ENCODE data around the gene NBAS.

The NBAS gene

DNA sequence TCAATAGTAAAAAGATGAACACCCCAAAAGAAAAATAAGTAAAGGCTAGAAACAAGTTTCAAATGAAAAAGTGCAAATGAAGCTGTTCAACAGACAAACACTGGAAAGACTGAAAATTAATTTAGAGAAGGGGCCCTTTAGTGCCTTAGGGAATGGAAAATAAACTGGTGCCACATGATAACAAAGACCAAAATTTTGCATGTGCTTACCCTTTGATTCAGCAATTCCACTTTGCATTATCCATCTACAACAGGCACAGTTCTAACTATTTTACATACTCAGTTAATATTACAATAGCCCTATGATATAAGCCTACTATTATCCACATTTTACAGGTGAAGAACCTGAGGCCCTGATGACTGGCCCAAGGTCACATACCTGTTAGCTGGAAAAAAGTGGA is 183.9 kb downstream of the NBAS start:
- H3K9ac ChIP-seq (ENCODE audit: low read length), result no peak overlapping the region
- no peak overlapping the region for H3K4me3 ChIP-seq (ENCODE audit: low read length)
- no peaks in the 10 kb centered on the region for H3K9me3 ChIP-seq (ENCODE audit: control insufficient read depth, low read length)
- no peaks in the 10 kb centered on the region for H3K4me1 ChIP-seq (ENCODE audit: control insufficient read depth, insufficient read depth, low read length)
- no peaks in the 10 kb centered on the region for H3K27me3 ChIP-seq (ENCODE audit: control insufficient read depth, insufficient read depth, low read length)
- H3K36me3 ChIP-seq (ENCODE audit: control insufficient read depth, insufficient read depth, low read length), result no peaks in the 10 kb centered on the region

DNA sequence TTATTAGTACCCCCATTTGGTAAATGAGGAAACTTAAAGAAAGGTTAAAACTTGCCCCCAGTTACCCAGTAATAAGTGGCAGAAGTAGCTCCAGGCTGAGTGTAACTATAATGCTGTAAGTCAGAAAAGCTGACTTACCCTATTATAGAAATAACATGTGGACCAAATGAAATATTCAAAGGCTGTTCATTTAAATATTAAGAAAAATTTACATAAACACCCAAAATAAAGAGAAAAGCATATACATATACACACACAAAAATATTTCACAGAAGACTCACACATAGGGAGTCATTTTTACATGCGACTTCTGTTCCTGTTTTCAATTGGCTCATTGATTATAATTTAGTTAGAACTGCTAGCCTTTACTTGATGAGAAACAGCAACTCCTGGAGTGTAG is 189.1 kb downstream of the NBAS start:
- H3K4me1 ChIP-seq (ENCODE audit: control insufficient read depth, insufficient read depth, low read length), result no peaks in the 10 kb centered on the region
- no peaks in the 10 kb centered on the region for H3K36me3 ChIP-seq (ENCODE audit: control insufficient read depth, insufficient read depth, low read length)
- H3K9me3 ChIP-seq (ENCODE audit: control insufficient read depth, low read length), result no peaks in the 10 kb centered on the region
- no peaks in the 10 kb centered on the region for H3K27me3 ChIP-seq (ENCODE audit: control insufficient read depth, insufficient read depth, low read length)
- no peak overlapping the region for H3K4me3 ChIP-seq (ENCODE audit: low read length)
- H3K9ac ChIP-seq (ENCODE audit: low read length), result no peak overlapping the region

DNA sequence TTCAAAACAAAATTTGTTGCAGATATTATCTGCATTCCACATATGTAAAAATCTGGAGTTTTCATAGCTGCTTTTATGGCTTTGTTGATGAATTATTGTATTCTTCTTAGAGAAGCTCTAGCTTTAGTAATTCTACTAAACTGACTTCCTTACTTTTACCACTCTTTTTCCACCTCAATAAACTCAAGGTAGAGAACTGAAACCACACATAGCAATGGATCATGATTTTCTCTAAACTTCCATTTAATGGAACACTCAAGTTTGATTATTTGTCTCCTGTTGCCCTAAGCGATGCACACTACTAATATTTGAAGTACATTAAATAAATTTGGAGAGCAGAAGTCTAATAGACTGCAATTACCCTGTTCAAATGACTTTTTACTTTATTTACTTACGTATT is 192.0 kb downstream of the NBAS start:
- no peak overlapping the region for H3K4me3 ChIP-seq (ENCODE audit: low read length)
- no peaks in the 10 kb centered on the region for H3K36me3 ChIP-seq (ENCODE audit: control insufficient read depth, insufficient read depth, low read length)
- H3K27me3 ChIP-seq (ENCODE audit: control insufficient read depth, insufficient read depth, low read length), result no peaks in the 10 kb centered on the region
- H3K4me1 ChIP-seq (ENCODE audit: control insufficient read depth, insufficient read depth, low read length), result no peaks in the 10 kb centered on the region
- H3K9me3 ChIP-seq (ENCODE audit: control insufficient read depth, low read length), result no peaks in the 10 kb centered on the region
- no peak overlapping the region for H3K9ac ChIP-seq (ENCODE audit: low read length)

DNA sequence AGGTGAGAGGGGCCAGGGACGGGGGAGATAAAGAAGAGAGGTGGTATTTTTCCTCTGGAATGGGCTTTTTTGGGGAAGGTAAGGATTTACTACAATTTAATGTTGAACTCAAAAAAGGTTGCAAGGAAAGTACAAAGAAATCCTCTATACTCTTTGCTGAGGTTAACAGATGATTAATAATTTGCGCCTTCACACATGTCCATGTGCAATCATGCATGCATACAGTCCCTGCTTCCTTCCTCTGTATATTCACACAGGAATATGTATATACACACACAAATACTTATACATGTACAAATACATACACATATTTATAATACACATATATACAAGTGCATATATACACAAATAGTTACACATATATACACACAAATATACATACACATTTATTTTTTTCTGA is 193.4 kb downstream of the NBAS start:
- H3K27me3 ChIP-seq (ENCODE audit: control insufficient read depth, insufficient read depth, low read length), result no peaks in the 10 kb centered on the region
- no peaks in the 10 kb centered on the region for H3K9me3 ChIP-seq (ENCODE audit: control insufficient read depth, low read length)
- no peaks in the 10 kb centered on the region for H3K4me1 ChIP-seq (ENCODE audit: control insufficient read depth, insufficient read depth, low read length)
- H3K9ac ChIP-seq (ENCODE audit: low read length), result no peak overlapping the region
- H3K4me3 ChIP-seq (ENCODE audit: low read length), result no peak overlapping the region
- peaks cover 5% of the 10 kb centered on the region for H3K36me3 ChIP-seq (ENCODE audit: control insufficient read depth, insufficient read depth, low read length)

DNA sequence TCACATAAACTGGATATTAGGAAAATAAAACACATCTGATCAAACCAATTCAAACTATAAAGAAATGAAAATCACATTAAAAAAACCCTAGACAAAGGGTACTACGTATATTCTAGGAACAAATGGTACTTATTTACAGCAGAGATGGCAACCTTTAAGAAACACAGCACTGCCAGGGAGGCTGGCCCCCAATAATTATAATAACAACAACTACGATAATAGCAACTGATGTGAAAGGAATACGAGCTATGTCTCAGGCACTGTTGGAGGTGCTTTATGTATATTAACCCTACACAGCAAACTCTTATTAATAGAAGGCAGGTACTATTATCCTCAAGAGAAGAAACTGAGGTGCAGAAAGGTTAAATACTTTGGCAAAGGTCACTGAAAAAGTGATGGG is 193.9 kb downstream of the NBAS start:
- no peak overlapping the region for H3K9ac ChIP-seq (ENCODE audit: low read length)
- H3K9me3 ChIP-seq (ENCODE audit: control insufficient read depth, low read length), result no peaks in the 10 kb centered on the region
- H3K4me3 ChIP-seq (ENCODE audit: low read length), result no peak overlapping the region
- no peaks in the 10 kb centered on the region for H3K27me3 ChIP-seq (ENCODE audit: control insufficient read depth, insufficient read depth, low read length)
- H3K36me3 ChIP-seq (ENCODE audit: control insufficient read depth, insufficient read depth, low read length), result peaks cover 6% of the 10 kb centered on the region
- H3K4me1 ChIP-seq (ENCODE audit: control insufficient read depth, insufficient read depth, low read length), result no peaks in the 10 kb centered on the region

DNA sequence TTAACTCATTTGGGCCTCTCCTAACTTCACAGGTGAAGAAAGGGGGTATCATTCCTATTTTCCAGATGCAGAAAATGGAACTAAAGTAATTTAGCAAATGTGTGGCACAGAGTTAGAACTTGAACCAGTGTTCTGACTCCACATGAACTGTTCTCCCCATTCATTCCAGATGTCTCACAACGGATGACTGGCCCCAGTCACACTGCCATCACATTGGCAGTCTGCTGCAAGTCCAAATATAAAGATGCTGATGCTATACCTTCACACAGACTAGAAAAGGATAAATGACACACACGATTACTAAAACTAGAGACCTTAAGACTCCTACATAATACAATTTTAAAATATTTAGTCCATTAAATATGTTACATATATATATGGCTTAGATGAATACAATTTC is 195.7 kb downstream of the NBAS start:
- H3K4me1 ChIP-seq (ENCODE audit: control insufficient read depth, insufficient read depth, low read length), result no peaks in the 10 kb centered on the region
- H3K9me3 ChIP-seq (ENCODE audit: control insufficient read depth, low read length), result no peaks in the 10 kb centered on the region
- no peak overlapping the region for H3K4me3 ChIP-seq (ENCODE audit: low read length)
- no peaks in the 10 kb centered on the region for H3K27me3 ChIP-seq (ENCODE audit: control insufficient read depth, insufficient read depth, low read length)
- no peak overlapping the region for H3K9ac ChIP-seq (ENCODE audit: low read length)
- H3K36me3 ChIP-seq (ENCODE audit: control insufficient read depth, insufficient read depth, low read length), result peaks cover 6% of the 10 kb centered on the region

DNA sequence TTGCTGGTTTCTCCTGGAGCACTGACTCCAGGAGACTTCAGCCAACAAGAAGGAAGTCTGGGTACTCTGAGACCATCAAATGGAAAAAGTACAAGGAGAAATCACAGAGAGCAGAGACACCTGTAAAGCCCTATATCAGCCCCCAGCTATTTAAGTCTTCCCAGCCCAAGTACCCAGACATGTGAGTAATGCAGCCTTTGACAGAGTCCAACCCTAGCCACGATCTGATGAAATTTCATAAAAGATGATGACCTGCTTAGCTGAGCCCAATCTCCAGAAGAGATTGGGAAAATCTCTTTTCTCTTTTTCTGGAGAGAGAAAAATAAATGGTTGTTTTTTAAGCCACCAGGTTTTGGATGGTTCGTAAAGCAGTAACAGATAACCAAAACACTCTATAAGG is 196.6 kb downstream of the NBAS start:
- Histone ChIP-seq H3K27me3 (ENCODE audit: control insufficient read depth, insufficient read depth, low read length) (no peaks in the 10 kb centered on the region), H3K4me3 (ENCODE audit: low read length) (no peak overlapping the region), H3K36me3 (ENCODE audit: control insufficient read depth, insufficient read depth, low read length) (peaks cover 6% of the 10 kb centered on the region), H3K9ac (ENCODE audit: low read length) (no peak overlapping the region), H3K4me1 (ENCODE audit: control insufficient read depth, insufficient read depth, low read length) (no peaks in the 10 kb centered on the region), H3K9me3 (ENCODE audit: control insufficient read depth, low read length) (no peaks in the 10 kb centered on the region)

DNA sequence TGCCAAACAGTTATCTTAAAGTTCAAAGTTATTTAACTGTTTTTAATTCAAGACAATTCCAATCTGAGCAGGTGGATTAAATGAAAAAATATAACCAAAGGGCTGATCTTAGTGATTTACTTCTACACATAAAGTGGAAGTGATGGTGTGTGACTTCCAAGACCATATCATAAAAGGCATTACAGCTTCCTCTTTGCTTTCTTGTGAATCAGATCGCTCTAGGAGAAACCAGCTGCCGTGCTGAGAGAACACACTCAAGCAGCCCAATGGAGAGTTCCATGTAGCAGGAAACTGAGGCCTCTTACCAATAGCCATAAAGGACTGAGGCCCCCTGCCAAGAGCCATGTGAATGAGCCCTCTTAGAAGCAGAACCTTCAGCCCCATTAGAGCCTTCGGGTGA is 197.4 kb downstream of the NBAS start:
- Histone ChIP-seq H3K36me3 (ENCODE audit: control insufficient read depth, insufficient read depth, low read length) (peaks cover 6% of the 10 kb centered on the region), H3K27me3 (ENCODE audit: control insufficient read depth, insufficient read depth, low read length) (no peaks in the 10 kb centered on the region), H3K4me3 (ENCODE audit: low read length) (no peak overlapping the region), H3K9ac (ENCODE audit: low read length) (no peak overlapping the region), H3K4me1 (ENCODE audit: control insufficient read depth, insufficient read depth, low read length) (no peaks in the 10 kb centered on the region), H3K9me3 (ENCODE audit: control insufficient read depth, low read length) (no peaks in the 10 kb centered on the region)

DNA sequence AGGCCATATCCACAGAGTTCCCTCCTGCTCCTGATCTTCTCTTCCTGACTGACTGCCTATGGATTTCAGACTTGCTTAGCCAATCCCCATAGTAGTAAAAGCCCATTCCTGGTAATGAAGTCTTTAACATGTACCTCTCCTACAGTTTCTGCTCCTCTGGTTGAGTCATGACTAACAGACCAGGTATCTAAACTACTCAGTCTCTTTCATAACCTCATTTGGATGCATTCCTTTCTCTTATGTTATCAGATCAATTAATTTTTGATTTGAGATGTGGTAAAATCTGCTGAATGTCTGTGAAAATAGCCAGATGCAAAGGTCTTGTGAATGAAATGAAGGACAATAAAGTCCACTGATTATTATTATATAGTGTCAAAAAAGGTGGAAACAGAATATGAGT is 198.0 kb downstream of the NBAS start:
- Histone ChIP-seq H3K36me3 (ENCODE audit: control insufficient read depth, insufficient read depth, low read length) (peaks cover 6% of the 10 kb centered on the region), H3K4me1 (ENCODE audit: control insufficient read depth, insufficient read depth, low read length) (no peaks in the 10 kb centered on the region), H3K4me3 (ENCODE audit: low read length) (no peak overlapping the region), H3K27me3 (ENCODE audit: control insufficient read depth, insufficient read depth, low read length) (no peaks in the 10 kb centered on the region), H3K9ac (ENCODE audit: low read length) (no peak overlapping the region), H3K9me3 (ENCODE audit: control insufficient read depth, low read length) (no peaks in the 10 kb centered on the region)

DNA sequence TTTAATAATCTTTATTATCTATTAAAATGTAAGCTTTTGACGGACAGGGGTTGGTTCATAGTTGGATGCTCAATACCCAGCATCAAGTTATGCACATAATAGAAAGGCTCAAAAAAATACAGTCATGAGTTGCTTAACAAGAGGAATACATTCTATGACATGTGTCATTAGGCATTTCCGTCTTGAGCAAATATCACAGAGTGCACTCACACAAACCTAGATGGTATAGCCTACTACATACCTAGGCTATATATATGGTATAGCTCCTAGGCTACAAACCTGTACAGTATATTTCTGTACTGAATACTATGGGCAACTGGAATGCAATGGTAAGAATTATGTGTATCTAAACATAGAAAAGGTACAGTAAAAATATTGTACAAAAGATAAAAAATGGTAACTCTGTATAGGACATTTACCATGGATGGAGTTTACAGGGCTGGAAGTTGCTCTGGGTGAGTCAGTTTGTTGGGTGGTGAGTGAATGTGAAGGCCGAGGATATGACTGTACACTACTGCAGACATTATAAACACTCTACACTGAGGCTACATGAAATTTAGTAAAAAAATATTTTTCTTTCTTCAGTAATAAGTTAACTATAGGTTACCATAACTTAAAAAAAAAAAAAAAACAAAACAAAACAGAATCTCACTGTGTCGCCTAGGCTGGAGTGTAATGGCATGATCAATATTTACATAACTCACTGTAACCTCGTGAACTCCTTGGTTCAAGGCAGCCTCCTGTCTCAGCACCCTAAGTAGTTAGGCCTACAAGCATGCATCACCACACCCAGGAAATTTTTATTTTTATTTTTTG is 201.2 kb downstream of the NBAS start:
- Histone ChIP-seq H3K36me3 (ENCODE audit: control insufficient read depth, insufficient read depth, low read length) (peaks cover 6% of the 10 kb centered on the region), H3K4me1 (ENCODE audit: control insufficient read depth, insufficient read depth, low read length) (no peaks in the 10 kb centered on the region), H3K9ac (ENCODE audit: low read length) (no peak overlapping the region), H3K4me3 (ENCODE audit: low read length) (no peak overlapping the region), H3K9me3 (ENCODE audit: control insufficient read depth, low read length) (no peaks in the 10 kb centered on the region), H3K27me3 (ENCODE audit: control insufficient read depth, insufficient read depth, low read length) (no peaks in the 10 kb centered on the region)

DNA sequence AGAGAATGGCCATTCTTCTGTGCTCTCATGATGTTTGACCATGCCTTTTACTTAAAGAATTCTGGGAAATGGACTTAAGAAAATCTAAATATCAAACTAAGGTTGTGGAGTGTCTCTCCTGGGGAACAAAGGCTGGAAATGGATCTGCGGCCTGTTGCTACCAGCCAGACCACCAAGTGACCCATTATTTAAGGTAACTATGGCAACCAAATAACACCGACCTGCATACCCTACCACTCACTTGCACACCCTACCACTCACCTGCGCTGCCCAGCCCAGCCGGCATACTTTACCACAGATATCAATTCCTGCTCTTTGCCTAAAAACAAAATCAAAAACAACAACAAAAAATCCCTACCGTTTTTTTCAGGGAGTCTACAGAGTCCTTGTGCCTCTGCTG is 203.2 kb downstream of the NBAS start:
- Histone ChIP-seq H3K4me1 (ENCODE audit: control insufficient read depth, insufficient read depth, low read length) (no peaks in the 10 kb centered on the region), H3K9me3 (ENCODE audit: control insufficient read depth, low read length) (no peaks in the 10 kb centered on the region), H3K36me3 (ENCODE audit: control insufficient read depth, insufficient read depth, low read length) (peaks cover 2% of the 10 kb centered on the region), H3K27me3 (ENCODE audit: control insufficient read depth, insufficient read depth, low read length) (no peaks in the 10 kb centered on the region), H3K9ac (ENCODE audit: low read length) (no peak overlapping the region), H3K4me3 (ENCODE audit: low read length) (no peak overlapping the region)

DNA sequence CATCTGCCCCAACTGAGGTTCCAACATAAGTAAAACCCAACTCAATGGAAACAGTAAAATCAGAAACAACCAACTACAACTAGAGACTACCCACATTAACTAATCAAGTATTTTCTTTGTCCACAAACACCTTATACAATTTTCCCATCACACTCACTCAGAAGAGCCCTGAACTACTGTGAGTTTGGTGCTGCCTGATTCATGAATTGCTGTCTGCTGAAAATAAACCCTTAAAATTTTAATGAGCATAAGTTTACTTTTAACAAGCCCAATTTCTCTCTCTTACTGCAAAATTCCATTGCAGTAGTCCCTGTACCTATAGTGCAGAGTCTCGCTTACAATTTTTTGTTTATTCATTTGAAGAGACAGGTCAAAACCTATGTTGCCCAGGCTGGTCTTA is 203.9 kb downstream of the NBAS start:
- Histone ChIP-seq H3K4me1 (ENCODE audit: control insufficient read depth, insufficient read depth, low read length) (no peaks in the 10 kb centered on the region), H3K36me3 (ENCODE audit: control insufficient read depth, insufficient read depth, low read length) (no peaks in the 10 kb centered on the region), H3K9ac (ENCODE audit: low read length) (no peak overlapping the region), H3K9me3 (ENCODE audit: control insufficient read depth, low read length) (no peaks in the 10 kb centered on the region), H3K27me3 (ENCODE audit: control insufficient read depth, insufficient read depth, low read length) (no peaks in the 10 kb centered on the region), H3K4me3 (ENCODE audit: low read length) (no peak overlapping the region)

DNA sequence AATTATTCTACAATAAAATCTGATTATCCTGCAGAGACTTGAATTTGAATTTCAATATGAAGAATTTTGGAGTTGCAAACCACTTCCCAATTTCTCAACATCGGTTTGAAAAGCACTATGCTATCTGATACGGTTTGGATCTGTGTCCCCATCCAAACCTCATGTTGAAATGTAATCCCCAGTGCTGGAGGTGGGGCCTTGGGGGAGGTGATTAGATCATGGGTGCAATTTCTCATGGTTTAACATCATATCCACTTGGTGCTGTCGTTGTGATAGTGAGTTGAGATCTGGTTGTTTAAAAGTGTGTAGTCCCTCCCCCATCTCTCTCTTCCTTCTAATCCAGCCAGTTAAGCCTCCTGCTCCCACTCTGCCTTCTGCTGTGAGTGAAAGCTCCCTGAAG is 205.7 kb downstream of the NBAS start:
- Histone ChIP-seq H3K4me1 (ENCODE audit: control insufficient read depth, insufficient read depth, low read length) (no peaks in the 10 kb centered on the region), H3K9ac (ENCODE audit: low read length) (no peak overlapping the region), H3K4me3 (ENCODE audit: low read length) (no peak overlapping the region), H3K9me3 (ENCODE audit: control insufficient read depth, low read length) (no peaks in the 10 kb centered on the region), H3K27me3 (ENCODE audit: control insufficient read depth, insufficient read depth, low read length) (no peaks in the 10 kb centered on the region), H3K36me3 (ENCODE audit: control insufficient read depth, insufficient read depth, low read length) (no peaks in the 10 kb centered on the region)
